Stimulated activated CD8-positive, alpha-beta memory T cell treated with anti-CD3 and anti-CD28 coated beads, Interleukin-15, amount 100 ng/mL, for 1 hour (primary cell): ENCODE data around the gene NGFR.

ENCODE experiments used
- DNase-seq: peaks from one replicate; pipeline ENCODE4 v3.0.0-alpha.2; 2020; ENCODE audit warnings: low read depth

The NGFR gene

GRCh38 chr17:49469831-49470810 lies 25.0 kb upstream of the NGFR start:
- DNase-seq: no peak

- DNase-seq: no peak
These were observed 23.9 kb upstream of the NGFR start for GRCh38 chr17:49471089-49471683.

- no peak for DNase-seq
These were observed 23.3 kb upstream of the NGFR start for GRCh38 chr17:49471769-49472168.

- DNase-seq: no peak
These were observed 22.6 kb upstream of the NGFR start for GRCh38 chr17:49472527-49472926.

- no peak for DNase-seq
These were observed 21.0 kb upstream of the NGFR start for GRCh38 chr17:49473900-49474751.

GRCh38 chr17:49477709-49478108 lies 17.4 kb upstream of the NGFR start:
- DNase-seq: no peak

GRCh38 chr17:49480836-49481615 lies 14.1 kb upstream of the NGFR start:
- DNase-seq: no peak

- no peak for DNase-seq
These were observed 12.8 kb upstream of the NGFR start for GRCh38 chr17:49482144-49482817.

- no peak for DNase-seq
These were observed 11.2 kb upstream of the NGFR start for GRCh38 chr17:49483599-49484509.

- DNase-seq: no peak
These were observed 10.5 kb upstream of the NGFR start for GRCh38 chr17:49484588-49484987.

- DNase-seq: no peak
These were observed 9.0 kb upstream of the NGFR start for GRCh38 chr17:49486012-49486641.

- DNase-seq: no peak
These were observed 7.9 kb upstream of the NGFR start for GRCh38 chr17:49487183-49487582.

GRCh38 chr17:49488612-49489011 lies 6.5 kb upstream of the NGFR start:
- no peak for DNase-seq

- DNase-seq: no peak
These were observed 5.7 kb upstream of the NGFR start for GRCh38 chr17:49489348-49489747.

- DNase-seq: no peak
These were observed 4.8 kb upstream of the NGFR start for GRCh38 chr17:49490276-49490675.

GRCh38 chr17:49491192-49491769 lies 3.8 kb upstream of the NGFR start:
- DNase-seq: no peak

- DNase-seq: no peak
These were observed 601 bp upstream of the NGFR start for GRCh38 chr17:49494399-49494985.

- DNase-seq: no peak
These were observed 719 bp downstream of the NGFR start for GRCh38 chr17:49495842-49496182.
